ENCODE results near the gene TBC1D22A. TPM values are rescaled to one million over a fixed set of nuclear protein-coding genes. Genes with fewer than 3 reads are reported as not detected.

The TBC1D22A gene
- polyA plus RNA-seq, 1 donor (not counting 4 experiments of a cell fraction or from before 2014, with no cell fraction given) = 20.9 TPM

DNA sequence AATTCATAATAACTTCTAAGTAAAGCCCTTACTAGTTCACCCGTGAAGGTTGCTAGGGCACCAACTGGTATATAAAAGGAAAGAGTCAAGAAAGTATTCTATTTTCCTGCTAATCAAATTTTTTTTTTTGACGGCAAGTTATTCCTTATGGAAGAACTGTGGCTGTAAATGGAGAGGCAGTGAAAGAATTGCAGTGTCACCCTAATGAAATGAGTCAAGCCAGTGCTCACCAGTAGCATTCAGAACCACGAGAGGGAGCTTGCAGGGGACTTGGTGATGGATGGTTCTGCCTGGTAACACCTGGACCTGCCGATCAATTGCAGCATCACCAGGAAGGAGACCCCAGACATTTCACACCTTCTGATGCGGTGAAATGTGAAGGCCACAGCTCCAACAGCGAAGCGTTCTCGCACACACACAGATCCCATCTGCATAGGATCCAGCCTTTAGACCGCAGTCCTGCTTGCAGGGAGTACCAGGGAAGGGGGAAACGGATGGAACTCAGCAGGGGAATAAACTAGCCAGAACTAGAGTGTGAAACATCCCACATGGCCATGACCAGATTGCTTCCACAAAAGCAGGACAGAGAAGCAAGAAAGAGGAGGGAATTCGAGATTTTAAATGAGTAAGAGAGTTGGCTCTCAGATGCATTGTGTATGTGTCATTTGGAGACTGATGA is 326.2 kb downstream of the TBC1D22A start:
- Histone ChIP-seq H2AFZ (ENCODE audit: control insufficient read depth, low read length) (no peak overlapping the region), H3K4me2 (ENCODE audit: control insufficient read depth, extremely low read depth, insufficient read depth, low read depth, low read length) (no peak overlapping the region), H3K79me2 (ENCODE audit: control insufficient read depth, insufficient read depth, low read length) (no peaks in the 10 kb centered on the region), H3K9me3 (ENCODE audit: control insufficient read depth, low read depth, low read length) (no peaks in the 10 kb centered on the region), H3K9ac (ENCODE audit: control insufficient read depth, extremely low read depth, insufficient read depth, low read length) (no peak overlapping the region), H3K4me1 (ENCODE audit: control insufficient read depth, extremely low read depth, insufficient read depth, low read length) (peaks cover 4% of the 10 kb centered on the region), H3K27me3 (ENCODE audit: control insufficient read depth, extremely low read depth, insufficient read depth, low read length) (no peaks in the 10 kb centered on the region), H3K4me3 (ENCODE audit: control insufficient read depth in 2 of 3, extremely low read depth in 1 of 3, insufficient read depth in 2 of 3, low read depth in 1 of 3, low read length in 3 of 3) (no peak overlapping the region), H3K36me3 (ENCODE audit: control insufficient read depth in 2 of 2, extremely low read depth in 1 of 2, insufficient read depth in 2 of 2, low read length in 2 of 2) (peaks cover 0 to 2% of the 10 kb centered on the region in 2 experiments), H4K20me1 (ENCODE audit: control insufficient read depth, extremely low read depth, insufficient read depth, low read length) (no peaks in the 10 kb centered on the region), H3K27ac (ENCODE audit: control insufficient read depth, insufficient read depth, low read length) (no peak overlapping the region), H3K9me1 (ENCODE audit: control insufficient read depth, extremely low read depth, insufficient read depth, low read length) (no peaks in the 10 kb centered on the region)
- TF ChIP-seq, protein P1, sequence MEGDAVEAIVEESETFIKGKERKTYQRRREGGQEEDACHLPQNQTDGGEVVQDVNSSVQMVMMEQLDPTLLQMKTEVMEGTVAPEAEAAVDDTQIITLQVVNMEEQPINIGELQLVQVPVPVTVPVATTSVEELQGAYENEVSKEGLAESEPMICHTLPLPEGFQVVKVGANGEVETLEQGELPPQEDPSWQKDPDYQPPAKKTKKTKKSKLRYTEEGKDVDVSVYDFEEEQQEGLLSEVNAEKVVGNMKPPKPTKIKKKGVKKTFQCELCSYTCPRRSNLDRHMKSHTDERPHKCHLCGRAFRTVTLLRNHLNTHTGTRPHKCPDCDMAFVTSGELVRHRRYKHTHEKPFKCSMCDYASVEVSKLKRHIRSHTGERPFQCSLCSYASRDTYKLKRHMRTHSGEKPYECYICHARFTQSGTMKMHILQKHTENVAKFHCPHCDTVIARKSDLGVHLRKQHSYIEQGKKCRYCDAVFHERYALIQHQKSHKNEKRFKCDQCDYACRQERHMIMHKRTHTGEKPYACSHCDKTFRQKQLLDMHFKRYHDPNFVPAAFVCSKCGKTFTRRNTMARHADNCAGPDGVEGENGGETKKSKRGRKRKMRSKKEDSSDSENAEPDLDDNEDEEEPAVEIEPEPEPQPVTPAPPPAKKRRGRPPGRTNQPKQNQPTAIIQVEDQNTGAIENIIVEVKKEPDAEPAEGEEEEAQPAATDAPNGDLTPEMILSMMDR (optimal IDR thresholded peaks at IDR 0.05 in 1 of 3, IDR thresholded peaks at IDR 0.05 in 1 of 3, conservative IDR thresholded peaks at IDR 0.05 in 1 of 3; ENCODE audit: extremely low read depth in 1 of 3, insufficient read depth in 2 of 3, low read length in 3 of 3) = no peak
- no peak for TF ChIP-seq EZH2 (IDR thresholded peaks at IDR 0.05; ENCODE audit: low read length)
- no peak for DNase-seq (ENCODE audit: low read depth, low spot score)
- FAIRE-seq = no peak
- dilution Hi-C loops (cut with MboI; ENCODE audit: extremely low pct_ligation_motif_present, low sequenced_read_pairs) = no loop called here

DNA sequence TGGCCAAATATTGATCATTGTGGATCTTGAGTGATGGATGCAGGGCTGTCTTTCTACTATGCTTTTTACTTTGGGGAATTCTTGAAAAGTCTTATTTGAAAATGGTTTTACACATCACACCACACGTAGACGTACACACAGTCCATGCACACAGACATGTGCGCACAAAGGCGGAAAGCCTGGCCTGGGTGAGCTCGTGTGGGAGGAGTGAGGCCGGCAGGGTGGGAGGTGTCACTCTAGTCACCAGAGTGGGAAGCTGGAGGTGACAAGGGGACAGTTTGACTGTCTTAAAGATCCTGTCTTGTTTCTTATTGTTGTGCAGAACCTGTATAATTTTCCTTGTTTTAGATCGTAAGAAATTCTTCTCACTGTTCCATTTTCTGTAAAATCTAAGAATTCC is 326.9 kb downstream of the TBC1D22A start:
- no peak overlapping the region for H3K9ac ChIP-seq (ENCODE audit: control insufficient read depth, extremely low read depth, insufficient read depth, low read length)
- DNase-seq (ENCODE audit: low read depth, low spot score) (no peak), FAIRE-seq (no peak)
- dilution Hi-C loops (cut with MboI; ENCODE audit: extremely low pct_ligation_motif_present, low sequenced_read_pairs) = no loop called here
- TF ChIP-seq, protein P1 (optimal IDR thresholded peaks at IDR 0.05 in 1 of 3, IDR thresholded peaks at IDR 0.05 in 1 of 3, conservative IDR thresholded peaks at IDR 0.05 in 1 of 3; ENCODE audit: extremely low read depth in 1 of 3, insufficient read depth in 2 of 3, low read length in 3 of 3) = no peak
- TF ChIP-seq EZH2 (IDR thresholded peaks at IDR 0.05; ENCODE audit: low read length) = no peak
- H4K20me1 ChIP-seq (ENCODE audit: control insufficient read depth, extremely low read depth, insufficient read depth, low read length) = no peaks in the 10 kb centered on the region
- H3K36me3 ChIP-seq (ENCODE audit: control insufficient read depth in 2 of 2, extremely low read depth in 1 of 2, insufficient read depth in 2 of 2, low read length in 2 of 2) = peaks cover 0 to 2% of the 10 kb centered on the region in 2 experiments
- peaks cover 4% of the 10 kb centered on the region for H3K4me1 ChIP-seq (ENCODE audit: control insufficient read depth, extremely low read depth, insufficient read depth, low read length)
- no peaks in the 10 kb centered on the region for H3K9me3 ChIP-seq (ENCODE audit: control insufficient read depth, low read depth, low read length)
- H3K4me2 ChIP-seq (ENCODE audit: control insufficient read depth, extremely low read depth, insufficient read depth, low read depth, low read length) = no peak overlapping the region
- H3K9me1 ChIP-seq (ENCODE audit: control insufficient read depth, extremely low read depth, insufficient read depth, low read length) = no peaks in the 10 kb centered on the region
- no peak overlapping the region for H2AFZ ChIP-seq (ENCODE audit: control insufficient read depth, low read length)
- no peak overlapping the region for H3K27ac ChIP-seq (ENCODE audit: control insufficient read depth, insufficient read depth, low read length)
- no peaks in the 10 kb centered on the region for H3K79me2 ChIP-seq (ENCODE audit: control insufficient read depth, insufficient read depth, low read length)
- H3K27me3 ChIP-seq (ENCODE audit: control insufficient read depth, extremely low read depth, insufficient read depth, low read length) = no peaks in the 10 kb centered on the region
- H3K4me3 ChIP-seq (ENCODE audit: control insufficient read depth in 2 of 3, extremely low read depth in 1 of 3, insufficient read depth in 2 of 3, low read depth in 1 of 3, low read length in 3 of 3) = no peak overlapping the region

Data from keratinocyte (primary cell).